ENCODE results near the gene CADM2.

Gene CADM2

DNA sequence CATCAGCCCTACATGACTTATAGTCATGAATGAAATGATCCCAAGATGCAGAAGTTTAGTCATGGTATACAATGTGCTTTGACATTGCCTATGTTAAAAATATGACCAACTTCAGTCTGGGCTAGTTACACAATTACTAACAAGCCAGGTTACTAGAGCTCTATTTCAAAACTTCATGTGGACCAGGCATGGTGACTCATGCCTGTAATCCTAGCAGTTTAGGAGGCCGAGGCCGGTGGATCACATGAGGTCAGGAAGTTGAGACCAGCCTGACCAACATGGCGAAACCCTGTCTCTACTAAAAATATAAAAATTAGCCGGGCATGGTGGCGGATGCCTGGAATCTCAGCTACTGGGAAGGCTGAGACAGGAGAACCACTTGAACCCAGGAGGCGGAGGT, 613.0 kb downstream of the CADM2 start:
- DNase-seq (ENCODE audit: low read depth in 2 of 2) = no peak

DNA sequence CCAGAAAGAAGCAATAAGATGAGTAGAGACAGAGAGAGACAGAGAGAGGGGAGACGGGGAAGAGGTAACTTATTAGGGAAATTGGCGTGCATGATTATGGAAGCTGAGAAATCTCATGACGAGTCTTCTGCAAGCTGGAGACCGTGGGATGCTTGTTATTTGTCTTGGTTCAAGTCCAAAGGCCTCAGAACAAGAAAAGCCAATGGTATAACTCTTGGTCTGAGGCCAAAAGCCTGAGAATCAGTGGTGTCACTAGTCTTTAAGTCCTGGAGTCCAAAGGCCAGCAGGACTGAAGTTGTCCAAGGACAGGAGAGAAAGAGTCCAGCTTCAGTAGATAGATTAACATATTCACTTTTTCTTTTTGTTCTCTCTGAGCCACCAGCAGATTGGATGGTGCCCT, 613.6 kb downstream of the CADM2 start:
- DNase-seq (ENCODE audit: low read depth in 2 of 2) = no peak

DNA sequence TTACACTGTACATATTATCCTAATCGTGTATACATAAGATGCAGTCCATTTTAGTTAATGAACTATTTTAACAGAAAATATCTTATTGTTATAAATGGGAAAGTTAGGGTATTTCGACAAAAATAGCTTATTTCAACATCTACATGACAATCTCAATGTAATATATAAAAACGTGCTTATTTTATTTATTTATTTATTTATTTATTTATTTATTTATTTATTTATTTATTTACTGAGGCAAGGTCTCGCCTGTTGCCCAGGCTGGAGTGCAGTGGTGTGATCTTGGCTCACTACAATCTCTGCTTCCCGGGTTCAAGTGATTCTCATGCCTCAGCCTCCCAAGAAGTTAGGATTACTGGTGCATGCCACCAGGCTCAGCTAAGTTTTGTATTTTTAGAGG, 614.2 kb downstream of the CADM2 start:
- DNase-seq (ENCODE audit: low read depth in 2 of 2) = no peak

DNA sequence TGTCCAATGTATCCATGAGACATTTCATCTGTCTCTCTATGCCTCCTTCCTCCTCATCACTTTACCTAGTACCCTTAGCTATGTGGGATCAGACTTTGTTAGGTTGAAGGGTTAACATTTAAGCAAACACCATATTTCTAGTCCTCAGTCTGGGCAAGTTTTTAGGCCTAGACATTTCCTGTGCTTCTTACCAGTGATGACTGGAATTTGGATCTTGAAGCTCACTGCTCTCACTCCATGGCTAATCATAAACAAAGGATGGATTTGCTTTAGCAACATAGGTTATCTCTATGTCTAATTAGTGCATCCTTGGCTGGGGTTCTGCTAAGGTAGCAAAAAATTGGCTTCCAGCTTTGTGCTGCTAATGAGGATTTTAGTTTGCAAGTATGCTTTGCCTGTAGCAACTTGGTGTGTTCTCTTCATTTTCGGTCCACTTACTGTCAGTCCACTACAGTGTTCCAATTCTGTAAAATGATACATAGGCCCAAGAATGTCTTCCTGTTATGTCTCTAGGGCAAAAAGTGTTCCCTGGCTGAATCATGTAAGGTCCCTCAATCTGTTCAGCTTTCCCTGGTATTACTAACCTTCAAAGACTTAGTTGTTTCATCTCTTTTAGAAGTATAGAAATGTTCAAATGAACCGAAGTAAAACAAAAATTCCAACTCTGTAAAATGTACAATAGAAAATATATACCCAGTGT, 615.4 kb downstream of the CADM2 start:
- DNase-seq (ENCODE audit: low read depth in 2 of 2) = no peak

DNA sequence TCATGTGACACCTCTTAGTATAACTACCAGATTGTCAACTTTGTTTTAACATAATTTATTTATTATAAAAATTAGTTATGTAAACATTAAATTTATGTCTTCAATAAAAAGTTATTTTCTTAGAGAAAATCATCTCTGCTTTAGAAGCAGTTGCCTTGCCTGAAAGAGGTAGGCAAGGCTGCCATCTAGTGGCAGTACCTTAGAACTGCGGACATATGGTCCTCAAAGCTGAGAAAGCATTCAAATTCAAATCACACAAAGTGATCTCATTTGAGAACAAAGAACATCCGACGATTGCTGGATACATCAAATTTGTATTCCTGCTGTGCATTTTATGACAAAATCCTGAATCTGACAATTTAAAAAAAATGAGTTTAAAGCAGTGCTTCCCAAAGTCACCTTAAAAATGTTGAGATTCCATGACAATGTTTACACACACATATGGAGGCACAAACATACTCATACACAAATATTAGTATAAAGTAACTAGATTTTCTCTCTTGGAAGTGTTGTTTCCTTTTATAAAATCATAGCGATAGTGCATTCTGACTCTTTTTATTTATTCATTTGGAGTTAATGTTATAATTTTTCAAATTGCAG, 617.4 kb downstream of the CADM2 start:
- DNase-seq (ENCODE audit: low read depth in 2 of 2) = no peak

DNA sequence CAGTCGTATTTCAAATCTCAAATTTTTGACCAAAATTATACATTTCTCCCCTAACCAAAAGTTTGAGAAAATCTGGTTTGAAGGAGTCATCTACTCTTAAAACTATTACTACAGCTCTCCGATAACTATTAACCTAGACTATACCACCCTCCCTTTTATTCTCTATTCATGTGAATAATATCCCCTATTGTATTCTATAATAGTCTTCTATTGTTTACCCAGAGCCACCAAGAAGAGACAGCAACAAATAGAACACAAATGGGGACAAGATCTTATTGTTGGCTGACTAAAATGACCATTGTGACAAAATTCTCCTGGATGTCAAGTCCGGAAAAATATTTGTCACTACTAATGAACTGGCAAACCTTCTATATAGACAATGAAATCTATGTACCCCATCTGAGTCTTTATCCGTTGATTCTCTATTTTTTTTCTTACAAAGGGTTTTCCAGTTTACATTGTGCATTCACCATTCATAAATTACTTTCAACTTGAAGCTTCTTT, 618.0 kb downstream of the CADM2 start:
- no peak for DNase-seq (ENCODE audit: low read depth in 2 of 2)

DNA sequence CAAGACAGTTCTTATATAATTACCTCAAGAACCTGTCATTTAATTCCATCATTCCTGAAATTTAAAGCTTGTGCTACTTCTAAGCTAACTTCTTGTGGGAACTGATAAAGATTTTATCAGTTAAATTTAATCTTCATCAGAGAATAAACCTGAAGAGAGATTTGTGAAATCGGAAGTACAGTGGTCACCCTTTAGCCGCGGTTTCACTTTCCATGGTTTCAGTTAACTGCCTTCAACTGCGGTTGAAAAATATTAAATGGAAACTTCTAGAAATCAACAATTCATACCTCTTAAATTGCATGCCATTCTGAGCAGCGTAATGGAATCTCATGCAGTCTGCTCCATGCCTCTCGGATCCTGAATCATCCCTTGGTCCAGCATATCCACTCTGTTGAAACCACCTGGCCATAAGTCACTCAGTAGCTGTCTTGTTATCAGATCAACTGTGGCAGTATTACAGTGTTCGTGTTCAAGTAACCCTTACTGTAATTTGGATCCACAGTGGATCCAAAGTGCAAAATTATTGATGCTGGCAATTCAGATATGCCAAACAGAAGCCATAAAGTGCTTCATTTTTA, 626.1 kb downstream of the CADM2 start:
- no peak for DNase-seq (ENCODE audit: low read depth in 2 of 2)

DNA sequence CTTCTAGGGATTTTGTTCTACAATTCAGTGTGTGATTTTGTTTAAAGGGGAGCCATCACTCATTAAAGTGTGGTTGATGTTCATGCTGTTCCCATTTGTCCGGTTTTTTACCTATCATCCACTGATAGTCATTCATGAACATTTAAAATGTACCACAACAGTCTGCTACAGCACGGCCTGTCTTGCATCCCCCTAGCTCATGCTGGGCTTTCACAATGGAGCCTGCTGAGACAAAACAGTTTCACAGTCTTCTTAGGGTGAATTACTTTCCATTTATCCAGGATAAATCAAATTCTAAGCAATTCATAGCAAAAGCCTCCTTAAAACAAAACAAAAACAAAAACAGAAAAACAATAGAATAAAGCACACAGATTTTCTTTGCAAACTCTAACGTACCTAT, 627.2 kb downstream of the CADM2 start:
- DNase-seq (ENCODE audit: low read depth in 2 of 2) = no peak

DNA sequence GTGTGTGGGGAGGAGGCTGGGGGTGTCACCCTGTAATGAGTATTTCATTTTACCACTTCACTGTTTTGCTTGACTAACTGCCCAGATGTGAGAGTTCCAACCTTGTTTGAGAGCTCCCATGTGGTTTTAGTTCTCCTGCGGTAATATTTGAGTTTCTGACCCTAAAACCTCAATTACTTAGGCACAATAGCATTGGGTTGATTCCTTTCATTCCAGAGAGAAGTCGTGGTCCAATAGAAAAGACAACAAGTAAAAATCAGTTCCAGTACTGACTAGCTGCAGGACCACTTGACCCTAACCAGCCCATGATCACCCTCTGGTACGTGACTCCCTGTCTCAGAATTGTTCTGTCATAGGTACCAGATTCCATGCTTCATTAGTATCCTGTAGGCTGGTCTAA, 630.4 kb downstream of the CADM2 start:
- no peak for DNase-seq (ENCODE audit: low read depth in 2 of 2)

DNA sequence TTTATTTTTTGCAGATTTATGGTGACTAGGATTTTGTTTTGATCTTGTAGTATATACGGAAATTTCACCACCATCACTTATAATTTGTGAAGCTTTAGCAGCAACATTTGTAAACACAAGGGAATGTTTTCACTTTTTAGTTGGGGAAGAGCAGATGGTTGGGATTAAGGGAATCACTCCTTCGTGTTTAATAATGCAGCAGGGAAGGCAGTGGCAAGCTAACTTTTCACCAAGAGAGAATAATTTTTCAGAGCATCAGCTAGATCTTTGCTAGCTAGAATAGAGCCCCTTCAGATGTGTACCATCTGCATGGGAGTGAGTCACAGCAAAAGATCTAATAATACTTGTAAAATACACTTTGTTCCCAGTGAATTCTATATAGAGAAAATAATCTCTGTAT, 632.7 kb downstream of the CADM2 start:
- DNase-seq (ENCODE audit: low read depth in 2 of 2) = no peak

DNA sequence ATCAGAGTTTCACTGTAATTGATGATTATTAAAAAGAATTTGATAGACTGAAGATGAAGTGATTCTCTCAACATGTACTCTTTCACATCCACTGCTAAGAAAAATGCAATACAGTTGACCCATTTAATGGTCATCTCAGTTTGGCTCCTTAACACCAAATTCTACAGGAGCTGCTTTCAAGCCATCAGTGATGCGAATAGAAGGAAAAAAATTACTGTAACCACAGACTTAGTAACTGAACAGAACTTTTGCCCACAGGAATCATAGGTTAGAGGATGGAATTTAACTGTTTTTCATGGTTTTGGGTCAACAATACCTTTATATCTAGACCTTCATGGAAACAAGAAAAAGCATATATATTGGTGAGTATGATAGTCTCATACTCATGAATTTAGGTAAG, 633.5 kb downstream of the CADM2 start:
- DNase-seq (ENCODE audit: low read depth in 2 of 2) = no peak

DNA sequence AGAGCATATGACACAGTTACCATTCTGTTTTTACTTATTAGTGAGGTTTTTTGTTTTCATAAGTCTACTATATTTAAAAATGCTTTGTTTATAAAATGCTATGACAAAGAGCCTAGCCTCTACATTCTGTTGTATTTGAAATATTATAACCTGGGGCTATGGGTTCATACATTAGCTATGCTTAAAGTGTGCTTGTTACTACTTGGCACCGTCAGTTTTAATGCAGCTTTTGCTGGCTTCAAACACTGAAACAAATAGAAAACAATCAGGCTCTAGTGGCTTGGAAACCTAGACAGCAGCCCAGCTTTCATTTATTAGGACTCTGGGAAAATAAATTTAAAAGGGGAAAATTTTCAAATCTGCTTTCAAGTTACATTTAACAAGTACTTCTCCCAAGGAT, 635.9 kb downstream of the CADM2 start:
- DNase-seq (ENCODE audit: low read depth in 2 of 2) = no peak

DNA sequence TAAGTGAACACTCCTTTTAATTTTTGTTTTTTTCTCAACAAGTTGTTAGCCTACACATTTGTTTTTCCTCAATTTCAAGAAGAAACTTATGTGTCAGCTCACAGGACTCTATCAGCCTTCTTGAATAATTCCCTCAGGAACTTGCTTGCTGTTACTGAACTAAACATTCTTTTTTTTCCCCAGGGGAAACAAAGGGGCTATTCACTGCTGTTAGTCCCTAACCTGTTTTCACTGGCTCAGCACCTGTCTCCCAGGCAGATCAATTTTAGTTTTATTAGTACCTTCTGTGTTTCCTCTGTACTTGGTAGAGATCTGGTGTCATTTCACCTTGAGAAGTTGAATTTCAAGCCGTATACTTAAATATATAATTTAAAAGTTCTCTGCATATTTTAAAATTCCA, 644.6 kb downstream of the CADM2 start:
- no peak for DNase-seq (ENCODE audit: low read depth in 2 of 2)

DNA sequence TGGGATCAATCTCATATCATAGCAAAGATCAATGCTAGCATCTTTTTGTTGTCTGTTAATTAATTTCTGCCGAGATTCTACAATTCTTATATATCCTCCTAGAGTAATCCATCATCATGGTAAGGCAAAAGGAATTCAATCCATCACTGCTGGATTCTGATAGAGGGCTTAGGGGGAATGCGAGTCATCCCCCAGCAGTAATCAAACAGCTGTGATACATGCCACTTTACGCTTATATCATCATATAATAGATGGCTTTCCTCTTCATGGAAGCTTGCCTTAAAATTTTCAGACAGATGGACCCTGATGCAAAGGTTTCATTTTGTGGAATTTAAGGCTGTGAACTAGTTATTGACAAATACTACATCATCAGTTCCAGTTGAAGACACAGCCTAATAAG, 645.9 kb downstream of the CADM2 start:
- DNase-seq (ENCODE audit: low read depth in 2 of 2) = no peak

DNA sequence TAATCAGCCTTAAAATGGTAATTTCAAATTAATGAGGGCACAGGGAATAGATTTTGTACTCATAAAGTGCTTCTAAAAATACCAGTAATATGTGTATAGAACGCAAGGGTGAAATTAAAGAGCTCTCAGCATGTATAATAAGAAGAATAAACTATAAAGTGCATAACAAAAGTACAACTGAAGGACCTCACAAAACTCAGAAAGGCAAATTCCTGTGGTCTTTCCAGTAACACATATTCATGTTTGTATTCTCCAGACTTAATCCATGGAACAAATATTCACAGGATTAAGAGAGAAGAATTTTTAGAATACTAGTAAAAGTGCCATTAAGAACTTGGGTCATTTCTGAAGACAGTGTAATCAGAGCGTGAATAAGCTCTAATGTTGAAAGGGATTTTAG, 646.3 kb downstream of the CADM2 start:
- no peak for DNase-seq (ENCODE audit: low read depth in 2 of 2)

DNA sequence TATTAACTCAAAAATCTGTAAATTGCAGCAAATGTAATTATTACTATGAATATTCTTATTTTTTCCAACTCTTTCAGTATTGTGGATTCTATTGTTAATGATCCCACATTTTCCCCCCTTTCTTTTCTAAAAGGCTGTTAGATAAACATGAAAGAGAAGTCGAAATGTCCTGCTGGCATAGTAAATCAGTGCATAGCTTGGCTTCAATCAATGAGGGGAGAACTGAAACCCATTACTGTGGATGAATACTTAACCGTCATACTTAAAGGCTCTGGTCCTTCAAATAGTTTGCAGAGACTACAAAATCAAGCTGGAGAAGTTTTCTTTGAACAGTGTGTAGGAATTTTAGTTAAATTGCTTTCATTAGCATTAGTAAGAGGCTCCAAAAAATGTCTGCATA, 667.9 kb downstream of the CADM2 start:
- DNase-seq (ENCODE audit: low read depth in 2 of 2) = no peak

DNA sequence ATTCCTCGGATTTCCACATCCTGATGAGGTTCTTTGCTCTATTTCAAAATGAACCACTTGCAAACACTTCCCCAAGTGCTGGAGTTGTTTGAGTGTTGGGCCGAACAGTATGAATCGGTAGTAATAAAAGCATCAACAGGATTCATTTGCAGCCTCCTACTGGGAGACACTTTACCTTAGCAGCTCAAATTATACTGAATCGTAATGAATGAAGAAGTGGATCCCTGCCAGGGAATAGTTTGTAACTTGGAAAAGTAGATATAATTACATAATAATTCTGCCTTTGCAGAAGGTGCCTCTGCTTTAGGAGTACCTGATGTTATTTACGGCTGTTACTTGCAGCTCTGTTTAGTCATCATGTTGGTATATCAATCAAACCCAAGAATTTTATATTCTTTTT, 669.1 kb downstream of the CADM2 start:
- DNase-seq (ENCODE audit: low read depth in 2 of 2) = no peak

DNA sequence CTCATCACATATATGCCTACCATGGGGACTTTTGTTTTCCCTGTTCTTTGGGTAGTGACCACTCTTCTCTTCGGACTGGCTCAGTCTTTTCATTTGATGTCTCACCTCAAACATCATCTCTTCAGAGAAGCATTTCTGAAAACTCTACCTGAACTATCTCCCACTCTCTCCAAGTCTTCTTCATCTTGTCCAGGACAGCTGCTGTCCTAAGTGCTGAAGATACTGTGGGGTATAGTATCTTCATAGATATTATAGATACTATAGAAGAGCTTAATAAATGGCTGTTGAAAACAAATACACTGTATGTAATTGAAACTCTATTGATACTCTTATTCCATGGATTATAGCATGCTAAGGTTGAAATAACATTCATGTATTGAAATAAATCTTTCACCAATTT, 672.3 kb downstream of the CADM2 start:
- DNase-seq (ENCODE audit: low read depth in 2 of 2) = no peak

DNA sequence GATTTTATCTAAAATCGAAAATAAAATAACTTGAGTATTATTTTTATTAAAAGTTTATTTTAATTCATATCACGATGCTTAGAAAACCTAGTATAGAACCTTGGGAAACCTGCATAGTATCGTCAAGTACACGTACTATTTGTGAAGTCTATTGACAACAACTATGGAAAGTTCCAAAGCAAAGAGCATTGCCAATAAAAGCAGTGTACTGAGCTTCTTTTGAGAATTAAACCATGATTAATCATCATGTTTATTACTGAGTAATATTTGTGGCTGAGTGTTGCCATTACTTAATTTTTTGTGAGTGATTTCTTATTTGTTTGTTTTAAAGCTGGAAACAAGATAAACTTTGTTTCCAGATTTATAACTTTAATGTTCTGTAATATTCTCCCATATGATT, 674.1 kb downstream of the CADM2 start:
- no peak for DNase-seq (ENCODE audit: low read depth in 2 of 2)

DNA sequence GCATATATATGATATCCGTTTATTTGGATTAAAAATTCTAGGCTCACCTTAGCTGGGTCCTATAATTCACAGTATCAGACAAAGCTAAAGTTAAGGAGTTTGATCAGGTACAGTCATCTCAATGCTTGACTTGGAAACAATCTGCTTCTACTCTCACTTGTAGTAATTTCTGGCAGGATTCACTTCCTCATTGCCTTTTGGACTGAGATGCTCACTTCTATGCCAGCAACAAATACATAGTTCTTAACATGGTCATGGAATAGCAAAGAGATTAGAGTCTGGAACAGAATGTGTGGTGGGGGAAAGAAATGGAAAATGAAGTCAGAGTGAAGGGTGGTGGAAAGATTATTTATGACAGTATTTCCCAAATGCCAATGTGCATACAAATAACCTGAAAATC, 693.6 kb downstream of the CADM2 start:
- DNase-seq (ENCODE audit: low read depth in 2 of 2) = no peak

DNA sequence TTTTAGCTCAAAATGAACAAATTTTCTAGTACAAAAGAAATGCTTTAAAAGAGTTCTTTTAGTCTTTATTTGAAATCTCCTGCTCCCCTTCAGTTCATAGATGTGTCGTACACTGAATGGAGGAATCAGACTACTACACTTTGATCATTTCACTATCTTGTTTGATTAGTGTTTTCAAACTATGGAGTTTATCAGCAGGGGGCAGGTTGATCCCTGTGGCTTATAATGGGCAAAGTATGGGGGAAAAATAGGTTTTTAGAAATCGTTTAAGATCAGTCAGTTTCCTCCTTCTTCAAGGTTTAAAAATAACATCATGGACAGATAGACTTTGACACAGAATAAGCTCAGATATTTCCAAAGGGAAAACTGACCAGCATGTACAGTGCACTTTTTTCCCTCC, 701.7 kb downstream of the CADM2 start:
- no peak for DNase-seq (ENCODE audit: low read depth in 2 of 2)

DNA sequence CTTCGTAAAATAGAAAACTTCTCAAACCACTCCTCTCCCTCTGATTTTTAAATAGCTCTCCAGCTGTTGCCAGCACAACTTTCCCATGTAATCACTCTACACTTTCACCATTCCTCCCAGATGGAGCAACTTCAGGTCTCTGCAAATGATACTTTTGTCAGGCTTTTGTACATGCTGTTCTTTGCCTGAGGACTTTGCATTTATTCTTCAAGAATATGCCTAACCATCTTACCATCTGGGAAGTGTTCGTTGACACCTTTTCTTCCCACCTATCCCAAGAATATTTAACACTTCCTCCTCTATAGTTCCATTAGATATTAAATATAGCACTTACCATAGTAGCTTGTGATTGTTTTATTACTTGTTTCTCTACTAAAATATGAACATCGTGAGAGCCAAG, 703.7 kb downstream of the CADM2 start:
- no peak for DNase-seq (ENCODE audit: low read depth in 2 of 2)

DNA sequence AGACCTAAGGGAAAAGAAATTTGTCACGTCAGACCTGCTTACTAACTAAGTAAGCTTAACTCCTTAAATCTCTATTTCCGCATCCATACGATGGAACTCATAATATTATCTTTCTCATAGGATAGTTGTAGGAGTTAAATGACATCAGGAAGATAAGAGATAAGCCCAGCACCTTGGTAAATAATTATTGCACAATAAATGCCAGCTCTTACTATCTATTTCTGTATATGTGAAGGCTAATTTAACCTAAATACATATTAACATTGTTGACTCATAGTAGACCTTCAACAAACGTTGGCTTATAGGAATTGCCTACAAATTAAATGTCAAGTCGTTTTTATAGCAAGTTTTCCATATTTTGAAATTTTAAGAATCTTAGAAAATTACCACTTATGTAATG, 709.0 kb downstream of the CADM2 start:
- no peak for DNase-seq (ENCODE audit: low read depth in 2 of 2)

All from stimulated activated CD8-positive, alpha-beta memory T cell treated with anti-CD3 and anti-CD28 coated beads, Interleukin-15, amount 100 ng/mL, for 4 hours (primary cell).